Heart right ventricle (tissue), 16 donors: ENCODE data around the gene ANO7. TPM values are rescaled to one million over a fixed set of nuclear protein-coding genes. Genes with fewer than 3 reads are reported as not detected.

Source experiments
- ATAC-seq, 8 donors: fragments of 200-7000 bp; cut with Tn5 transposase; one replicate each; pipeline ENCODE4 v1.9.1; 2020; ENCODE audit warnings: mild to moderate bottlenecking in 8 of 8, moderate library complexity in 8 of 8, moderate number of reproducible peaks in 1 of 8
- DNase-seq, 2 donors: peaks; one replicate each; pipeline ENCODE4 v3.0.0-alpha.2; 2020
- H3K27ac ChIP-seq, 10 donors: fragments of 200-600 bp; sonication (generic) in 2 of 10; one replicate each; pipeline versions ENCODE4 v1.5.0 to v1.8.0; 2020 to 2022; ENCODE audit warnings: mild to moderate bottlenecking in 3 of 10
- H3K27me3 ChIP-seq, 7 donors: fragments of 200-600 bp; one replicate each; pipeline ENCODE4 v1.8.0; 2021 to 2022; ENCODE audit warnings: mild to moderate bottlenecking in 2 of 7
- H3K36me3 ChIP-seq, 9 donors: fragments of 200-600 bp; sonication (generic) in 1 of 9; one replicate each; pipeline versions ENCODE4 v1.5.0 to v1.8.0; 2020 to 2022; ENCODE audit warnings: mild to moderate bottlenecking in 2 of 9
- H3K4me1 ChIP-seq, 9 donors: fragments of 200-600 bp; sonication (generic) in 1 of 9; one replicate each; pipeline versions ENCODE4 v1.5.0 to v1.8.0; 2020 to 2022; ENCODE audit warnings: mild to moderate bottlenecking in 4 of 9
- H3K4me3 ChIP-seq, 10 donors: fragments of 200-600 bp; sonication (generic) in 2 of 10; one replicate each; pipeline versions ENCODE4 v1.5.0 to v1.8.0; 2020 to 2022; ENCODE audit warnings: mild to moderate bottlenecking in 7 of 10, moderate library complexity in 2 of 10
- H3K9me3 ChIP-seq, 11 donors: fragments of 200-600 bp in 10 of 11; sonication (generic) in 2 of 11; one replicate each; pipeline versions ENCODE4 v1.5.0 to v1.8.0; 2013 to 2022; ENCODE audit warnings: mild to moderate bottlenecking in 2 of 11, control low read depth in 1 of 11, moderate library complexity in 1 of 11
- CTCF ChIP-seq, 9 donors: fragments of 200-600 bp; sonication (generic) in 2 of 9; IDR thresholded peaks; one replicate each; pipeline versions ENCODE4 v1.5.0 to v1.8.0; 2021 to 2022; ENCODE audit warnings: antibody characterized with exemption in 9 of 9, mild to moderate bottlenecking in 5 of 9, moderate library complexity in 1 of 9
- WGBS, 2 donors: extraction: QIAGEN DNeasy Blood & Tissue Kit; methylation state at CpG; one replicate each; pipeline ENCODE4 v1.1.7; 2013; ENCODE audit warnings: inconsistent platforms in 1 of 2; 5-methylcytosine and 5-hydroxymethylcytosine counted together
- intact Hi-C, 10 donors: fragments of 100-400 bp; cut with DNase I; formaldehyde crosslinking; loops; one replicate each; pipeline versions ENCODE4 v1.11.1 to v1.14.2; 2022
- long read RNA-seq, 3 donors: library from polyadenylated mRNA; unstranded; transcript quantifications; one replicate each; pipeline ENCODE4 v2.0.0, GENCODE V29; 2020 to 2021
- polyA plus RNA-seq, 2 donors: library from polyadenylated mRNA; stranded (reverse); fragments of 200-250 nt; gene quantifications; one replicate each; pipeline ENCODE4 v1.2.3, GENCODE V29; 2013
- total RNA-seq, 10 donors: library from RNA; stranded (reverse); fragmentation: NEBNext Ultra II Directional in 3 of 10; extraction: Animal tissue kit (Norgen Biotek cat#: 25700) in 3 of 10; gene quantifications; one replicate each; pipeline versions ENCODE4 v1.2.1 to v1.2.4, GENCODE V29; 2021 to 2023
- donor health status: Arrhythmogenic right ventricular cardiomyopathy.
- donor health status: ischemic (EF 13 %, LVEDD 7.1; RV severe dilation, severe dysfunction).
- donor health status: healthy with polysubstance abuse.
- donor health status: DM: no; HTN: yes; CAD: no.
- donor health status: DM: no; HTN: no; CAD: no.
- donor health status: ischemic (EF 25% LVEDD 6.9; RV normal size, moderate dysfunction).
- donor health status: ischemic (EF 25% LVEDD 5.7; RV mildly dilated, moderate dysfunction).
- donor health status: healthy.
- donor health status: DM: yes; HTN: yes; CAD: no.
- donor health status: Ischemic cardiomyopathy.
- donor health status: ischemic (EF 35%, LVEDD 5.7; RV mildly dilated, moderate dysfunction).
- donor health status: nonischemic (EF 11% LVEDD 7.7; RV severe dilation, severe dysfunction).
- donor health status: DM: yes; HTN: yes; CAD: no.
- donor health status: PGD.
- donor health status: ischemic (EF 29% LVEDD 5.4; RV normal size, mild dysfunction).
- donor health status: nonischemic (EF 23%, LVEDD 6.1; RV moderate dilation, normal function).

Gene ANO7, protein sequence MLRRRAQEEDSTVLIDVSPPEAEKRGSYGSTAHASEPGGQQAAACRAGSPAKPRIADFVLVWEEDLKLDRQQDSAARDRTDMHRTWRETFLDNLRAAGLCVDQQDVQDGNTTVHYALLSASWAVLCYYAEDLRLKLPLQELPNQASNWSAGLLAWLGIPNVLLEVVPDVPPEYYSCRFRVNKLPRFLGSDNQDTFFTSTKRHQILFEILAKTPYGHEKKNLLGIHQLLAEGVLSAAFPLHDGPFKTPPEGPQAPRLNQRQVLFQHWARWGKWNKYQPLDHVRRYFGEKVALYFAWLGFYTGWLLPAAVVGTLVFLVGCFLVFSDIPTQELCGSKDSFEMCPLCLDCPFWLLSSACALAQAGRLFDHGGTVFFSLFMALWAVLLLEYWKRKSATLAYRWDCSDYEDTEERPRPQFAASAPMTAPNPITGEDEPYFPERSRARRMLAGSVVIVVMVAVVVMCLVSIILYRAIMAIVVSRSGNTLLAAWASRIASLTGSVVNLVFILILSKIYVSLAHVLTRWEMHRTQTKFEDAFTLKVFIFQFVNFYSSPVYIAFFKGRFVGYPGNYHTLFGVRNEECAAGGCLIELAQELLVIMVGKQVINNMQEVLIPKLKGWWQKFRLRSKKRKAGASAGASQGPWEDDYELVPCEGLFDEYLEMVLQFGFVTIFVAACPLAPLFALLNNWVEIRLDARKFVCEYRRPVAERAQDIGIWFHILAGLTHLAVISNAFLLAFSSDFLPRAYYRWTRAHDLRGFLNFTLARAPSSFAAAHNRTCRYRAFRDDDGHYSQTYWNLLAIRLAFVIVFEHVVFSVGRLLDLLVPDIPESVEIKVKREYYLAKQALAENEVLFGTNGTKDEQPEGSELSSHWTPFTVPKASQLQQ
- total RNA-seq = 1 to 10 TPM in 8 of 10 donors, under 1 TPM in 2; 0.92 to 3.0 (median 2.0) TPM
- under 1 TPM; 0.61 to 0.73 TPM for polyA plus RNA-seq
- long read RNA-seq, donor 1, partial matches to known transcripts = 0 of 1 reads
- long read RNA-seq, donor 1, other reads (novel, unspliced or antisense) = 1 of 1 reads
- long read RNA-seq, donor 2, partial matches to known transcripts = 0 of 1 reads
- long read RNA-seq, donor 2, other reads (novel, unspliced or antisense) = 1 of 1 reads
- long read RNA-seq, donor 3, partial matches to known transcripts = 0 of 1 reads
- long read RNA-seq, donor 3, other reads (novel, unspliced or antisense) = 1 of 1 reads

DNA sequence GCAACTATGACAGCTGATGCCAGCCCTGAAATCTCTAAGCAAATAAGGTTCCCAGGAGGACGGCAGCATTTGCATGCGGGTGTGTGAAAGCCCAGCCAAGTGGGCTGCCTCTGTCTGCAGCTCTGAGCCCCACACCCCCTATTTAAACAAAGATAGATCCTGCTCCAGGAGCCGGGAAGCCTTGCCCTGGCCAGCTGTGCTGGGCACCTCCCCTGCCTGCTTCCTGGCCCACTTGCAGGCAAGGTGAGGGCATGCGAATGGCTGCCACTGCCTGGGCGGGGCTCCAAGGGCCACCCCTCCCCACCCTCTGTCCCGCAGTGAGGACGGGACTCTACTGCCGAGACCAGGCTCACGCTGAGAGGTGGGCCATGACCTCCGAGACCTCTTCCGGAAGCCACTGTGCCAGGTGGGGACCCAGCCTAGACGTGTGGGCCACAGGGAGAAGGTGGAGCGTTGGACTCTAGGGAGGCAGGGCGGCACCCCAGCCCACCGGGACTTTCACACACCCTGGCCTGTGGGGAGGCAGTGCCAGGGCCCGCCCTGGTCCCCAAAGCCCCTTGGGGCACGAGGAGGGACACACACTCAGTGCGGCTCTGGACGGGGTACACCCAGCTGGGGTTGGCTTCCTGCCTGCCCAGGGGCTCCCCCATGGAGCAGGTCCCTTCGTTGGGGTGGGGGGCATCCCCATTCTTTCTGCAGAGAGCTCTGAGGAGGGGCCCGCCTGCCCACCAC lies at the start of gene ANO7:
ANO7 (plus strand) TSS at position 317 of the 732 bp plus-strand sequence. CDS start 1,387 bp downstream, outside the sequence.
- no peak for DNase-seq
- no peak for TF ChIP-seq CTCF (IDR thresholded peaks at IDR 0.05)
- no peaks in the 10 kb centered on the region for H3K9me3 ChIP-seq
- no peaks in the 10 kb centered on the region for H3K4me1 ChIP-seq
- intact Hi-C loops = no loop called here
- 69 to 73% methylated on average over 21 of the region's 21 CpGs for WGBS, 2 donors
- H3K4me3 ChIP-seq = no peak within 1 kb of the TSS
- no peak for ATAC-seq
- peaks cover 0 to 7% (median under 1%) of the 10 kb centered on the region in 9 donors for H3K36me3 ChIP-seq
- H3K27me3 ChIP-seq = peaks cover 0 to 9% (median 0%) of the 10 kb centered on the region in 7 donors
- H3K27ac ChIP-seq = no peak within 1 kb of the TSS

- H3K9me3 ChIP-seq = no peaks in the 10 kb centered on the region
- no peak for TF ChIP-seq CTCF (IDR thresholded peaks at IDR 0.05)
- peaks cover 0 to 26% (median 0%) of the 10 kb centered on the region in 9 donors for H3K36me3 ChIP-seq
- no peak overlapping the region for H3K4me3 ChIP-seq
- ATAC-seq (no peak), DNase-seq (no peak)
- no peaks in the 10 kb centered on the region for H3K4me1 ChIP-seq
- WGBS, 2 donors = 96% methylated on average over 24 of the region's 24 CpGs
- H3K27me3 ChIP-seq = no peaks in the 10 kb centered on the region
- intact Hi-C loops = no loop called here
- no peak overlapping the region for H3K27ac ChIP-seq
These were observed 48.7 kb upstream of the ANO7 start for GRCh38 chr2:241139531-241140444.

DNA sequence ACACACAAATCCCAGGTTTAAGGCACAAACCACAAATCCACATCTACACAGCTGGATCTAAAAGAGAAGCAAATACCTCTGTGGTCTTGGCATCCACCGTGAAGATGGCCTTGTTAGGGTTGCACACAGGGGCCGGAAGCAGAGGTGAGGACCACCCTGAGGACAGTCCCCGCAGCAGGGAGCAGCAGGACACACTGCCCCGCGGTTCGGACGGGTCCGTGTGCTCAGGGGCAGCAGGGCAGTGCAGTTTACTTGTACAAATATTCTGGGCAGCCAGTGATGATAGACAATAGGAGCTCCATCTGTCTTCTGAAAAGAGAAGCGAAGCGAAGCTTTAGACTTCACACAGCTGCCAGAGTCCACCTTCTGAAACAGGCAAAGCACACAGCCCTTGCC lies 48.0 kb upstream of the ANO7 start:
- Histone ChIP-seq H3K4me1 (no peaks in the 10 kb centered on the region), H3K9me3 (no peaks in the 10 kb centered on the region), H3K27me3 (no peaks in the 10 kb centered on the region), H3K36me3 (peaks cover 0 to 26% (median 0%) of the 10 kb centered on the region in 9 donors), H3K27ac (no peak overlapping the region), H3K4me3 (no peak overlapping the region)
- WGBS, 2 donors = 95% methylated on average over 10 of the region's 10 CpGs
- intact Hi-C loops = no loop called here
- no peak for TF ChIP-seq CTCF (IDR thresholded peaks at IDR 0.05)
- no peak for ATAC-seq
- DNase-seq = no peak
